Measurements from ENCODE around the gene SNRNP48.

Gene SNRNP48

GRCh38 chr6:7647504-7647903, 57.5 kb downstream of the SNRNP48 start:
- DNase-seq, result no peak

DNA sequence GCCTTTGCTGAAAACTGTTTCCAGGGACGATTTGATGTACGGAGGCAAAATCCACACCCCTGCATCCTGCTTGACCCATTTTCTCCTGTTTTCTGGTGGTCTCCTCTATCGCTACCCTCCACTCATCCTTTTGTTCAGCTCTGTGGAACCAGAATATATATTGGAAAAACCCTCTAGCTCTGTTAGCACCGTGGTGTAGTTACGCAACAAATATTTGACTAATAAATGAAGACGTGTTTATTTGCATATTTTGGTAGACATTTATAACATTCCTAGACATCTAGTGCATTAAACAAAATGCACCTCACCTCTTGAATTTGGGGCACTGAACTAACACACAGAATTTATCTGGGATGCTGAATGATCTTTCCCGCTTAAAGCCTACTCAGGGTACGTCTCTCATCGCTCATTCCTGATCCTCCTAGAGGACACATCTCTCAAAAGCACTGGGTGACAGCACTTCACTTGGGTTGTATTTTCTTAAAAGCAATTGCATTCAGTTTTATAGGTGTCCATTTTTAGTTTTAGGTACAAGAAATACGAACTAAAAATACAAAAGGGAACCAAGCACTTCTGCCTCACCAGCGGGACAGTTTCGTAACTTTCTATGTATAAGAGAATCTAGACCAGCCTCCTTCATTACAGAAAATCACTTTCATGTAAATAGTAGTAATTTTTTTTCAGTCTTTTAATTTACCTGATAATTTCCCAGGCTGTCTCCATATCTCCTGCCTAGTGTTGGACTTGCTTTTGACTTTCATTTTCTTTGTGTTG, 59.2 kb downstream of the SNRNP48 start:
- DNase-seq, result no peak

DNA sequence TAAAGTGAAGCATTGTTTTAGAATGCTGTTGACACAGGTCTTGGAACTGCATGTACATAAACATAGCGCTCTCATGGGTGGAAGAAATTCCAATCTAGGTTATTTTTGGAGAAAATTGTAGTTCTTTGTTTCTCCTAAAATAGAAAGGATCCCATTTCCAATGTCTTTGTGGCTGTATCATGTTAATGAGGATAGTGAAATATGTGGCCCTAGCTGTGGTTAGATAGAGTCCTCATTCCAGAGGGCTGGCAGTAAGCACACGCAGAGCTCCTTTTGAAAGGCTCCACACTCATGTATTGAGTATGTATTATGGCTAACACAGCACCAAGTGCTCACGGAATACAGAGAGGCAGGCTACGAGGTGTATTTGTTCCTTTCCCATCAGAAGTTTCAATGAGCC, 60.9 kb downstream of the SNRNP48 start:
- DNase-seq, result no peak

GRCh38 chr6:7652957-7653356, 63.0 kb downstream of the SNRNP48 start:
- no peak for DNase-seq

DNA sequence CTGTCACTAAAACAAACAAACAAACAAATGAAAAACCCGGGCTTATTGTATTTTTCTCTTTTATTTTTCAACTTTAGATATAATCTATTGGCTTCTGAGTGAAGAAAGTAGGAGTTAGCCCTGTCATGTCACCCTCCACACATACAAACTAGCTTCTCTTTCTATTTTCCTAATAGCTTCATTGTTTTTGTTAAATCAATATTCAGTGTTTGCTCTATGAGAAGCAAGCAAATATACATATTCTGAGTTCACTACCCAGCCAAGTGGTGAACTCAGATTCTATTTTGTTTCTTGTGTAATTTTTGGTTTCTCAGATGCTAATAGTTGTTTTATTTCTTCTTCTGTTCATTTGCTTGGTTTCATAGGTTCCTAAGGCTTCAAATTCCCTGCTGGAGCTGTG, 66.4 kb downstream of the SNRNP48 start:
- no peak for DNase-seq

- DNase-seq, result no peak
These were observed 68.5 kb downstream of the SNRNP48 start for GRCh38 chr6:7658543-7658942.

GRCh38 chr6:7661364-7661763, 71.4 kb downstream of the SNRNP48 start:
- DNase-seq, result no peak
